C4-2B (cell line): ENCODE measurements around the gene PGM5.

Experiments
- CTCF ChIP-seq: fragments of 450-650 bp; conservative IDR thresholded peaks from 2 replicates; pipeline ENCODE4 v1.5.1; 2017; ENCODE audit warnings: mild to moderate bottlenecking
- ZFX ChIP-seq: fragments of 450-650 bp; IDR thresholded peaks from 2 replicates; pipeline ENCODE4 v1.6.1; 2017

- TF ChIP-seq CTCF: no peak
- TF ChIP-seq ZFX: no peak
These were observed 184.5 kb downstream of the PGM5 start, which contains the start of gene TMEM252 for GRCh38 chr9:68540712-68541535.
